Activated naive CD4-positive, alpha-beta T cell treated with anti-CD3 and anti-CD28 coated beads, Interleukin-2, amount 10 ng/mL, durations not matched to agents 5 hours and 36 hours (primary cell): Measurements from ENCODE around the gene C4orf17. TPM values are rescaled to one million over a fixed set of nuclear protein-coding genes. Genes with fewer than 3 reads are reported as not detected.

ENCODE experiments used
- total RNA-seq, 2 experiments: library from RNA; stranded (reverse); gene quantifications; one replicate each; pipeline ENCODE4 v1.2.3, GENCODE V29; 2021

The C4orf17 gene
- not detected for total RNA-seq

DNA sequence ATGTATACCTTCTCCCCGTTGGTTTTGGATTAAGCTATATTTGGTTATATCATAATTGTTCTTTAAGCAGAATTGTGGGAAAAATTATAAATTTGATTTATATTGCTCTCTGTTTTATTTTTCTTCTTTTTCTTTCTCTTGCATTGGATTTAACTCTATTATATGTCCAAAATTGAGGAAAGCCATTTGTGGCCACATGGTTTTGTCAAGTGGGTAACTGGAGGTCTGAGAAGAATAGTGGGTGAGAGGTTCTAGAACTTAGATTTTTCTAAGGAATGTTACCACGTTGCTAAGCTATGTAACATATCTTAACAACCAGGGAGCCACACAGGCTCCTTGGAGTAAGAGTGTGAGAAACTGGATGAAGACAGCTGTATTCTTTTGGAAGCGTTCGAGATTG, at the start of gene C4orf17:
TSS of gene C4orf17 (plus strand) at position 301 of the 400 bp plus-strand sequence. CDS start 2,061 bp downstream, outside the sequence.

DNA sequence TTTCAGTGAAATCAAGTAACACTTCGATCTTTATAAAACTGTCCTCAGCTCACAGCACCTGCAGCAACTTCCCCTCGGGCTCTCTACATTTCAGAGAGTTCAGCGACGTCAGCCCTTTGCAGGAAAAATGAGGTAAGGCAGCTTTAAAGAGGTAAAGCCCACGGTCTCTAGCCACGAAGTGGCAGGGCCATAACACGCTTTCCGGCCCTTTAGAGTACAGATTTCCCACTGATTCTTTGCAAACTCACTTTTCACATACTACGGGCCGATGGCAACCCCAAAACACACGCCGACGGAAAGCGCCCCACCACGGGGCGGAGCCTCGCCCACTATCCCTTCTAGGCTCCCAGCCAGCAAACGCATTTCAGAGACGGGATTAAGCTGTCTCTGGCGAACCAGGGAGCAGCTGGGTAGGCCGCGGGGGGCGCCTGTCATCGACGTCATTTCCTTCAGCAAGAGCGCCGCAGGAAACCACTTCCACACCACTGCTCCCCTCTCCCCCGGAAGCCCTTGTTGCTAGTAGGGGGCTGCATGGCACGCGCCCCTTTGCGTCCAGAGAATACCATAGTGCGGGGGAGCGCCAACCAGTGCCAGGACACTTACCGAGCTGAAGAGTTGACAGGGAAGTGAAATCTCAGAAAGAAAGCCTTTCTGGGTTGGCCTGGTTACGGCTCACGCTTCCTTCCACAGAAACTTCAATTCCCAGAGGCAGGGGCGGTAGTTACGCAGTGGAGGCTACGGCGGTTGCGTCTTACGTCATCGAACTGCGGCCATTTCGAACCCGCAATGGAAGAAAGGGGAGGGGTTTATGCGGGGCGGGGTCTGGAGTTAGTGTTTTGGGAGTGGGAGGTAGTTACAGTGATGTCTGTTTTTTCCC, 52.7 kb downstream of the C4orf17 start, which contains the start of gene TRMT10A:
TSS of gene TRMT10A (minus strand) at position 730 of the 877 bp plus-strand sequence. CDS start 4,701 bp downstream, outside the sequence.

DNA sequence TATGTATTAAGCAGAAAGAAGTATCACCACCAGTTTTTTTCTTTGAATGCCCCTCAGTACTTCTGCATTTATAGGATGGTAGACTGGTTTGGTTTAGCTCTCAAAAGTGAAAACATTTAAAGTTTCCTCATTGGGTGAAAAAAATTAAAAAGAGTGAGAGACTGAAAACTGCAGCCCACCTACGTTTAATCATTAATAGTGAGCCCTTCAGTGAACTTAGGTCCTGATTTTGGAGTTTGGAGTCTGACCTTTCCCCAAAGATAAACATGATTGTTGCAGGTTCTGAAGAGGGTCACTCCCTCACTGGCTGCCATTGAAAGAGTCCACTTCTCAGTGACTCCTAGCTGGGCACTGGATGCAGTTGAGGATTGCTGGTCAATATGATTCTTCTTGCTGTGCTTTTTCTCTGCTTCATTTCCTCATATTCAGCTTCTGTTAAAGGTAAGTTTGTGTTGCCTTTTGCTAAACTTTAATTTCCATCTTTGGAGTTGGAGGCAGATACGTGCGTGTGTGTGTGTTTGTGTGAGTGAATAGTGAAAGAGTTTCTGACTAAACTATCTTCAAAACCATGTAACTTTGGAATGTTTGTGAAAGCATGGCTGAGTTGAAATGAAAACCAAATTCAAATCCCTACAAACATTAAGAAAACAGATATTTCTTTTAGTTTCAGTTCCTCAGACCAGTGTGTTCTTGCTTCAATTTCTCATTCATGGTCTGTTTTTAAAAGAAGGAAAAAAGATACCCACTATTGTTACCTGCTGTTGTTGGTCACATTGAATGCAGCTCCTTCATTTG, 63.9 kb downstream of the C4orf17 start, which contains the start of gene MTTP:
TSS of gene MTTP (plus strand) at position 295 of the 795 bp plus-strand sequence. CDS start at position 381, 86 bp downstream.

Other genes with a start within 250 kb of the C4orf17 start
- not detected for gene ADH1A, start 220.0 kb upstream of the C4orf17 start, total RNA-seq
- gene ADH1B, start 189.6 kb upstream of the C4orf17 start, total RNA-seq = not detected
- gene ADH1C, start 158.3 kb upstream of the C4orf17 start, total RNA-seq = not detected
- gene ADH7, start 75.7 kb upstream of the C4orf17 start, total RNA-seq = not detected
- gene TRMT10A, start 53.0 kb downstream of the C4orf17 start, total RNA-seq = 1 to 10 TPM; 7.4 to 8.5 TPM
- gene MTTP, start 63.8 kb downstream of the C4orf17 start, total RNA-seq = not detected
- gene C4orf54, start 146.8 kb downstream of the C4orf17 start, total RNA-seq = not detected